ENCODE results near the gene PIGW.
A peak's percentile ranks its signal among the peaks of the same experiment; 100 is the strongest.

The PIGW gene

DNA sequence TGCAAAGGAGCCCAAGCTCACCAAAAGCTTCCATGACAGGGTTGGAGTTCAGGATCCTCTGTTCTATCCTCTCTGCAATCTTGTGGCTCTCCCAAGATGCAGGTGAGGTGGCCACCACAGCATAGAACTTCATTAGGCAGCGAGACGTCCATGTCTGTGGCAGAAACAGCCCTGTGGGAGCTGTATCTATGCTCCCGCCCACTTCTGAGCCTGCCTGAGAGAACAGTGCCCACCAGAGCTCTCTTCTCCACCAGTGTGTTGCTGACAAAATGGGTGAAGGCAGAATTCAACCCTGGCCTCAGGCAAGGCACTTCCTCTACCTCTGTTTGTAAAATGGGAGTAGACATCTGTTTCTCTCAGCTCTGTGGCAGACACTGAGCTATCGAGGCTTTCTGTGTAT is 18.9 kb upstream of the PIGW start:
- no peaks in the 10 kb centered on the region for H3K9me3 ChIP-seq (replicated peaks; ENCODE audit: insufficient read depth, low read length)
- H3K9me2 ChIP-seq (replicated peaks; ENCODE audit: insufficient read depth, low read length) = no peaks in the 10 kb centered on the region
- TF ChIP-seq EZH2phosphoT487 (IDR thresholded peaks at IDR 0.05; ENCODE audit: low read length) (no peak), EZH2 (optimal IDR thresholded peaks at IDR 0.05; ENCODE audit: low read depth, low read length) (no peak)
- TF ChIP-seq, protein P1, sequence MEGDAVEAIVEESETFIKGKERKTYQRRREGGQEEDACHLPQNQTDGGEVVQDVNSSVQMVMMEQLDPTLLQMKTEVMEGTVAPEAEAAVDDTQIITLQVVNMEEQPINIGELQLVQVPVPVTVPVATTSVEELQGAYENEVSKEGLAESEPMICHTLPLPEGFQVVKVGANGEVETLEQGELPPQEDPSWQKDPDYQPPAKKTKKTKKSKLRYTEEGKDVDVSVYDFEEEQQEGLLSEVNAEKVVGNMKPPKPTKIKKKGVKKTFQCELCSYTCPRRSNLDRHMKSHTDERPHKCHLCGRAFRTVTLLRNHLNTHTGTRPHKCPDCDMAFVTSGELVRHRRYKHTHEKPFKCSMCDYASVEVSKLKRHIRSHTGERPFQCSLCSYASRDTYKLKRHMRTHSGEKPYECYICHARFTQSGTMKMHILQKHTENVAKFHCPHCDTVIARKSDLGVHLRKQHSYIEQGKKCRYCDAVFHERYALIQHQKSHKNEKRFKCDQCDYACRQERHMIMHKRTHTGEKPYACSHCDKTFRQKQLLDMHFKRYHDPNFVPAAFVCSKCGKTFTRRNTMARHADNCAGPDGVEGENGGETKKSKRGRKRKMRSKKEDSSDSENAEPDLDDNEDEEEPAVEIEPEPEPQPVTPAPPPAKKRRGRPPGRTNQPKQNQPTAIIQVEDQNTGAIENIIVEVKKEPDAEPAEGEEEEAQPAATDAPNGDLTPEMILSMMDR (IDR thresholded peaks at IDR 0.05; ENCODE audit: low read length) = no peak
- H3K27me3 ChIP-seq (replicated peaks; ENCODE audit: insufficient read depth, low read length) = no peaks in the 10 kb centered on the region
- H3K9ac ChIP-seq (ENCODE audit: low read length) = no peak overlapping the region
- H3K79me2 ChIP-seq (ENCODE audit: low read length) = no peaks in the 10 kb centered on the region
- H3K4me3 ChIP-seq (ENCODE audit: low read length) = no peak overlapping the region
- DNase-seq = no peak
- no peaks in the 10 kb centered on the region for H3F3A ChIP-seq (ENCODE audit: insufficient read depth, low read length)
- no peak overlapping the region for H3K4me2 ChIP-seq (ENCODE audit: low read depth, low read length)
- H4K20me1 ChIP-seq (ENCODE audit: insufficient read depth, low read length) = no peaks in the 10 kb centered on the region
- H2AFZ ChIP-seq (ENCODE audit: low read length) = no peak overlapping the region
- no peaks in the 10 kb centered on the region for H3K36me3 ChIP-seq (replicated peaks; ENCODE audit: insufficient read depth, low read length)
- H3K4me1 ChIP-seq (ENCODE audit: low read length) = no peaks in the 10 kb centered on the region
- H3K27ac ChIP-seq (ENCODE audit: low read length) = no peak overlapping the region

DNA sequence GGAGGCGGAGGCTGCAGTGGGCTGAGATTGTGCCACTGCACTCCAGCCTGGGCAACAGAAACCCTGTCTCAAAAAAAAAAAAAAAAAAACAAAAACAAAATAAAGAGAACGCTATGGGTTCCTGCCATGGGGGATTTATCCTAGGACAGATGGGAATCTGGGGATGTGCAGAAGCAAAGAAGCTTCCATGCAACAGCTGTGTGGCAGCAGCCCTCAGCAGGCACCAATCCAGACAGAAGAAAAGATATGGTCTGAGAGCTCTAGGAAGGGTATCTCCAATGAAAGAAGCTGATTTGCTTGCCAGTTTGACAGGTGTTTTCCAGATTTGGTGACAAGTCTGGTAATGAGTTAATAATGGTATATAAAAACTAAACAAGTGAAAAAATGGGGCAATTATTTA is 11.7 kb upstream of the PIGW start:
- Histone ChIP-seq H4K20me1 (ENCODE audit: insufficient read depth, low read length) (no peaks in the 10 kb centered on the region), H2AFZ (ENCODE audit: low read length) (no peak overlapping the region), H3K4me2 (ENCODE audit: low read depth, low read length) (no peak overlapping the region), H3K27ac (ENCODE audit: low read length) (no peak overlapping the region), H3K27me3 (replicated peaks; ENCODE audit: insufficient read depth, low read length) (no peaks in the 10 kb centered on the region), H3K4me1 (ENCODE audit: low read length) (peaks cover 21% of the 10 kb centered on the region), H3K9me2 (replicated peaks; ENCODE audit: insufficient read depth, low read length) (no peaks in the 10 kb centered on the region), H3K4me3 (ENCODE audit: low read length) (no peak overlapping the region), H3F3A (ENCODE audit: insufficient read depth, low read length) (peaks cover 11% of the 10 kb centered on the region), H3K36me3 (replicated peaks; ENCODE audit: insufficient read depth, low read length) (peaks cover 24% of the 10 kb centered on the region), H3K79me2 (ENCODE audit: low read length) (peaks cover 4% of the 10 kb centered on the region; the same call in 1 of the 2 replicates), H3K9me3 (replicated peaks; ENCODE audit: insufficient read depth, low read length) (no peaks in the 10 kb centered on the region), H3K9ac (ENCODE audit: low read length) (no peak overlapping the region)
- no peak for TF ChIP-seq EZH2 (optimal IDR thresholded peaks at IDR 0.05; ENCODE audit: low read depth, low read length)
- no peak for TF ChIP-seq EZH2phosphoT487 (IDR thresholded peaks at IDR 0.05; ENCODE audit: low read length)
- TF ChIP-seq, protein P1 (IDR thresholded peaks at IDR 0.05; ENCODE audit: low read length) = no peak
- no peak for DNase-seq

DNA sequence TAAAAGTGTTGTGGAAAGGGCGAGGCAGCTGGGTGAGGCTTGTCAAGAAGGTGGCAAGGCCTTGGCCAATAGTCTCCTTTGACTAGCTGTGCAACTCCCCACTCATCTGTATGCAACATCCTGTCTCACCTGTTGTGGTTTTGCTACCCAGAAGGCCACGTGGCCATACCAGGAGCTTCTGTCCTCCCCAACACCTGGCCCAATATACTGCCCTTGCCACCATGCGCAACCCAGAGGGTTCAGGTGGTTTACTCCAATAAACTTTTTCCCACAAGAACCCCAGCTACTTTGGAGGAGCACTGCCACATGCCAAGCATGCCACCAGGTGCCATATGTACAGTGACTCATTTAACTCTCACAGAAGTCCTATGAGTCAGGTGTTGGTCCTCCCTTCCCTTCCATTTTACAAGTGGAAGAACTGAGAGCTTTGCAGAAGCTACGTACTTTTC is 10.3 kb upstream of the PIGW start:
- Histone ChIP-seq H3K4me2 (ENCODE audit: low read depth, low read length) (no peak overlapping the region; the same call in 1 of the 2 replicates), H3K36me3 (replicated peaks; ENCODE audit: insufficient read depth, low read length) (peaks cover 27% of the 10 kb centered on the region), H3K27me3 (replicated peaks; ENCODE audit: insufficient read depth, low read length) (no peaks in the 10 kb centered on the region), H2AFZ (ENCODE audit: low read length) (no peak overlapping the region), H3K9ac (ENCODE audit: low read length) (no peak overlapping the region), H4K20me1 (ENCODE audit: insufficient read depth, low read length) (no peaks in the 10 kb centered on the region), H3K9me2 (replicated peaks; ENCODE audit: insufficient read depth, low read length) (no peaks in the 10 kb centered on the region), H3F3A (ENCODE audit: insufficient read depth, low read length) (peaks cover 11% of the 10 kb centered on the region), H3K27ac (ENCODE audit: low read length) (peak overlapping the region; percentile 60; the same call in 1 of the 2 replicates), H3K9me3 (replicated peaks; ENCODE audit: insufficient read depth, low read length) (no peaks in the 10 kb centered on the region), H3K4me1 (ENCODE audit: low read length) (peaks cover 21% of the 10 kb centered on the region), H3K79me2 (ENCODE audit: low read length) (peaks cover 4% of the 10 kb centered on the region; the same call in 1 of the 2 replicates), H3K4me3 (ENCODE audit: low read length) (no peak overlapping the region)
- TF ChIP-seq EZH2 (optimal IDR thresholded peaks at IDR 0.05; ENCODE audit: low read depth, low read length) (no peak), EZH2phosphoT487 (IDR thresholded peaks at IDR 0.05; ENCODE audit: low read length) (no peak)
- TF ChIP-seq, protein P1 (IDR thresholded peaks at IDR 0.05; ENCODE audit: low read length) = no peak
- DNase-seq = peak; percentile 73
